Measurements from ENCODE around the gene RGS3. TPM values are rescaled to one million over a fixed set of nuclear protein-coding genes. Genes with fewer than 3 reads are reported as not detected.

Gene RGS3
- total and polyA plus RNA-seq, 10 donors = 17.5 to 122 (median 82.5) TPM

- intact Hi-C loops (cut with DNase I; ENCODE audit: low total_unique reads) = loop anchor here (10.0 kb wide), 1 partner anchor 59 kb away; no protein-coding TSS in a partner anchor
- peak overlapping the region in 5 of 8 donors; percentile 15 to 81 (median 69) for H3K27ac ChIP-seq
- no peak overlapping the region for H3K4me3 ChIP-seq
- H3K9me3 ChIP-seq = no peaks in the 10 kb centered on the region
- WGBS, 5 donors = 70 to 82% (median 80%) methylated on average over 4 of the region's 4 CpGs
- no peaks in the 10 kb centered on the region for H3K27me3 ChIP-seq (replicated peaks in 1 of 7)
- H3K4me1 ChIP-seq = peaks cover 29 to 100% (median 89%) of the 10 kb centered on the region in 6 donors
- TF ChIP-seq CTCF (IDR thresholded peaks at IDR 0.05 in 8 of 11, conservative IDR thresholded peaks at IDR 0.05 in 3 of 11) (no peak), POLR2AphosphoS5 (IDR thresholded peaks at IDR 0.05) (no peak), POLR2A (IDR thresholded peaks at IDR 0.05) (no peak)
- DNase-seq = peak; percentile 58
- H3K36me3 ChIP-seq = peaks cover 0 to 70% (median 0%) of the 10 kb centered on the region in 6 donors
Observed at GRCh38 chr9:113515862-113516261, 52.3 kb downstream of the RGS3 start.

- H3K27ac ChIP-seq = peak overlapping the region; percentile 49 to 83 (median 69)
Observed at GRCh38 chr9:113516840-113517577, 53.5 kb downstream of the RGS3 start.

GRCh38 chr9:113519426-113520108 lies 56.0 kb downstream of the RGS3 start:
- peak overlapping the region in 5 of 8 donors; percentile 51 to 83 (median 79) for H3K27ac ChIP-seq
- TF ChIP-seq POLR2A (IDR thresholded peaks at IDR 0.05) (no peak), CTCF (IDR thresholded peaks at IDR 0.05 in 8 of 11, conservative IDR thresholded peaks at IDR 0.05 in 3 of 11) (no peak), POLR2AphosphoS5 (IDR thresholded peaks at IDR 0.05) (no peak)
- no peaks in the 10 kb centered on the region for H3K27me3 ChIP-seq (replicated peaks in 1 of 7)
- intact Hi-C loops (cut with DNase I; ENCODE audit: low total_unique reads) = loop anchor here (10.0 kb wide), 1 partner anchor 55 kb away; no protein-coding TSS in a partner anchor
- H3K4me3 ChIP-seq = peak overlapping the region in 4 of 8 donors; percentile 13 to 59 (median 36)
- H3K9me3 ChIP-seq = no peaks in the 10 kb centered on the region
- peaks cover 0 to 72% (median under 1%) of the 10 kb centered on the region in 6 donors for H3K36me3 ChIP-seq
- peaks cover 48 to 100% (median 92%) of the 10 kb centered on the region in 6 donors for H3K4me1 ChIP-seq
- WGBS, 5 donors = 61 to 90% (median 85%) methylated on average over 3 of the region's 3 CpGs
- no peak for DNase-seq

More at GRCh38 chr9:113516840-113517577, 53.5 kb downstream of the RGS3 start:
- TF ChIP-seq POLR2A (IDR thresholded peaks at IDR 0.05) (no peak), POLR2AphosphoS5 (IDR thresholded peaks at IDR 0.05) (peak; percentile 61 to 69 (median 63))
- Histone ChIP-seq H3K9me3 (no peaks in the 10 kb centered on the region), H3K36me3 (peaks cover 0 to 77% (median 0%) of the 10 kb centered on the region in 6 donors), H3K4me1 (peaks cover 28 to 100% (median 90%) of the 10 kb centered on the region in 6 donors), H3K27me3 (replicated peaks in 1 of 7) (no peaks in the 10 kb centered on the region), H3K4me3 (peak overlapping the region in 7 of 8 donors; percentile 18 to 59 (median 34))
- WGBS, 5 donors = 21 to 45% (median 33%) methylated on average over 7 to 8 of the region's 8 CpGs
- DNase-seq = peak; percentile 91
- intact Hi-C loops (cut with DNase I; ENCODE audit: low total_unique reads) = loop anchor here (10.0 kb wide), 1 partner anchor 58 kb away; no protein-coding TSS in a partner anchor

- no peak for DNase-seq
- Histone ChIP-seq H3K9me3 (no peaks in the 10 kb centered on the region), H3K36me3 (peaks cover 0 to 72% (median 2%) of the 10 kb centered on the region in 6 donors), H3K4me1 (peaks cover 53 to 100% (median 97%) of the 10 kb centered on the region in 6 donors), H3K27me3 (replicated peaks in 1 of 7) (no peaks in the 10 kb centered on the region), H3K27ac (peak overlapping the region in 5 of 8 donors; percentile 51 to 83 (median 79)), H3K4me3 (peak overlapping the region in 4 of 8 donors; percentile 13 to 59 (median 24))
- intact Hi-C loops (cut with DNase I; ENCODE audit: low total_unique reads) = no loop called here
- TF ChIP-seq POLR2AphosphoS5 (IDR thresholded peaks at IDR 0.05) (peak in 2 of 3 donors; percentile 42 to 50), POLR2A (IDR thresholded peaks at IDR 0.05) (no peak), CTCF (IDR thresholded peaks at IDR 0.05 in 8 of 11, conservative IDR thresholded peaks at IDR 0.05 in 3 of 11) (no peak)
- WGBS, 5 donors = 69 to 77% (median 73%) methylated on average over 6 of the region's 6 CpGs
Observed at GRCh38 chr9:113520109-113520642, 56.6 kb downstream of the RGS3 start.
